Measurements from ENCODE around the gene TCAF1. TPM values are rescaled to one million over a fixed set of nuclear protein-coding genes. Genes with fewer than 3 reads are reported as not detected.

The TCAF1 gene
- total and polyA plus RNA-seq, 12 donors = 41.3 to 177 (median 117) TPM

GRCh38 chr7:143889068-143889467, 12.9 kb downstream of the TCAF1 start:
- Histone ChIP-seq H3K4me1 (replicated peaks in 1 of 2) (peaks cover 0 to 13% of the 10 kb centered on the region in 2 donors), H3K27ac (no peak overlapping the region), H3K36me3 (replicated peaks in 1 of 2) (no peaks in the 10 kb centered on the region), H3K9me3 (replicated peaks in 1 of 3) (peaks cover 0 to 7% (median 0%) of the 10 kb centered on the region in 3 donors), H3K27me3 (no peaks in the 10 kb centered on the region), H3K4me3 (no peak overlapping the region)
- TF ChIP-seq POLR2A (IDR thresholded peaks at IDR 0.05) (no peak), CTCF (IDR thresholded peaks at IDR 0.05) (no peak)
- 95 to 97% (median 96%) methylated on average over 2 of the region's 2 CpGs for WGBS, 4 donors
- intact Hi-C loops (cut with DNase I) = no loop called here
- no peak for DNase-seq

- intact Hi-C loops (cut with DNase I) = no loop called here
- Histone ChIP-seq H3K36me3 (replicated peaks in 1 of 2) (no peaks in the 10 kb centered on the region), H3K4me3 (no peak overlapping the region), H3K9me3 (replicated peaks in 1 of 3) (peaks cover 0 to 2% (median 0%) of the 10 kb centered on the region in 3 donors), H3K27me3 (no peaks in the 10 kb centered on the region), H3K27ac (no peak overlapping the region), H3K4me1 (replicated peaks in 1 of 2) (peaks cover 0 to 18% of the 10 kb centered on the region in 2 donors)
- no peak for DNase-seq
- TF ChIP-seq CTCF (IDR thresholded peaks at IDR 0.05) = no peak
- WGBS, 4 donors = 92 to 98% (median 93%) methylated on average over 6 of the region's 6 CpGs
Measured at GRCh38 chr7:143886826-143887477, 15.0 kb downstream of the TCAF1 start.

- Histone ChIP-seq H3K27ac (no peak overlapping the region), H3K9me3 (replicated peaks in 1 of 3) (no peaks in the 10 kb centered on the region), H3K4me3 (no peak overlapping the region), H3K4me1 (replicated peaks in 1 of 2) (peaks cover 0 to 24% of the 10 kb centered on the region in 2 donors), H3K36me3 (replicated peaks in 1 of 2) (no peaks in the 10 kb centered on the region), H3K27me3 (no peaks in the 10 kb centered on the region)
- TF ChIP-seq CTCF (IDR thresholded peaks at IDR 0.05) (no peak), POLR2A (IDR thresholded peaks at IDR 0.05) (no peak)
- 79 to 92% (median 88%) methylated on average over 3 of the region's 3 CpGs for WGBS, 4 donors
- intact Hi-C loops (cut with DNase I) = no loop called here
- DNase-seq = no peak
Measured at GRCh38 chr7:143885951-143886350, 16.0 kb downstream of the TCAF1 start.

GRCh38 chr7:143884969-143885559, 16.9 kb downstream of the TCAF1 start:
- Histone ChIP-seq H3K27ac (no peak overlapping the region), H3K36me3 (replicated peaks in 1 of 2) (no peaks in the 10 kb centered on the region), H3K27me3 (no peaks in the 10 kb centered on the region), H3K4me3 (peak overlapping the region in 2 of 4 donors; percentile 21 to 38), H3K9me3 (replicated peaks in 1 of 3) (no peaks in the 10 kb centered on the region), H3K4me1 (replicated peaks in 1 of 2) (peaks cover 0 to 24% of the 10 kb centered on the region in 2 donors)
- no peak for TF ChIP-seq POLR2A (IDR thresholded peaks at IDR 0.05)
- TF ChIP-seq CTCF (IDR thresholded peaks at IDR 0.05) = no peak
- WGBS, 4 donors = 12 to 17% (median 13%) methylated on average over 16 to 38 of the region's 38 CpGs
- intact Hi-C loops (cut with DNase I) = no loop called here
- peak in 5 of 7 donors; percentile 32 to 76 (median 58) for DNase-seq
